NCI-H2107 treated with DMSO at 0.1 percent for 48 hours (cell line): ENCODE data around the gene EEFSEC.

ENCODE experiments used
- DNase-seq: peaks from one replicate; lab custom pipeline; 2025; ENCODE audit not compliant: unreplicated experiment; lab: John Stamatoyannopoulos, UW

The EEFSEC gene

GRCh38 chr3:128215290-128215689 is 62.0 kb downstream of the EEFSEC start:
- DNase-seq = no peak

- no peak for DNase-seq
These were observed 62.7 kb downstream of the EEFSEC start for GRCh38 chr3:128215800-128216495.

GRCh38 chr3:128217702-128218547 is 64.6 kb downstream of the EEFSEC start:
- DNase-seq = peak; percentile 89

DNA sequence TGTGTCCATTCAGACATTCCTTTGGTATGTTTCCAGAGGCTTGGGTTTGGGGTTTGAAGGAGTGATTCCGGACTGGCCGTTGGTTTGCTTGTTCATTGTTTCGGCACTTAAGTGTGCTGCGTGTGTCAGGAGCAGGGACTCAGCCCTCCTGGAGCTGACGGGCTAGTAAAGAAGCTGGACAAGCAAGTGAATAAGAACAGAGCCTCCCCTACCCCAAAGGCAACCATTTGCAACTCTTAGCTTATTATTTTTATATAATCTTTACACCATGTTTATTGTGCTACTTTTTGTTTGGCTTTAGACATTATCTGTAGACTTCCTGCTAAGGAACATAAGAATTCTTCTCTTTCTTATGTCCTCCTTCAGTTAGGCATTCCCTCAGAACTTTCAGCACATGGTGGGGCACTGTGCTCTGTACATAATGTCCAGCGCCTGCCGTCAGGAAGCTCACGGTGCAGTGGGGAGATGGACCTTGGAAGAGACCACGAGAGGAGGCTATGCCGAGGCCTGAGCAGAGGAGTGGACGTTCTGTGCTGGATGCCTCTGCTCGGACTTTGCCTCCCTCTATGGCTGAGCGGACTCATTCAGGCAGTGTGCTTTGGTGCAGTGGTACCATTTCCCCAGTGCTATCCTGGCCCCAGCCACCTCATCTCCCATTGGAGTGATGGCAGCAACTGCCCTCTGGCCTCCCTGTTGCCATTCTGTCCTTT is 65.4 kb downstream of the EEFSEC start:
- no peak for DNase-seq

DNA sequence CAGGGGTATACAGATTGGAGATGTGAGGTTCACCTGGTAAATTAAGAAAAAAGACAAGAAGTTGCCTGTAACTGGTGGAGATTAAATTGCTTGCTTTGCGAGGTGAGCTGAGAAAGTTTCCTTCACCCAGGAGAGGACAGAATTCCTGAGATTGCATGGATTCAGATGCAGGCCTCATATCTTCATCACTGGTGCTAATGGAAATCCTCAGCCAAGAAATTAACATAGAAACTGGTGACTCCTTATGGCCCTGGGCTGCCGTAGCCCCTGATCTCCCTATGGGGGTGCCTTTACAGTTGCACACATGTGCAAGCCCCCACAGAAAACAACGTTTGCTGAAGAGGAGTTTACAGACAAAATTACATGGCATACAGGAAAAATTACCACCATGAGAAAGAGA is 68.0 kb downstream of the EEFSEC start:
- DNase-seq = no peak

GRCh38 chr3:128222796-128223385 is 69.6 kb downstream of the EEFSEC start:
- no peak for DNase-seq

DNA sequence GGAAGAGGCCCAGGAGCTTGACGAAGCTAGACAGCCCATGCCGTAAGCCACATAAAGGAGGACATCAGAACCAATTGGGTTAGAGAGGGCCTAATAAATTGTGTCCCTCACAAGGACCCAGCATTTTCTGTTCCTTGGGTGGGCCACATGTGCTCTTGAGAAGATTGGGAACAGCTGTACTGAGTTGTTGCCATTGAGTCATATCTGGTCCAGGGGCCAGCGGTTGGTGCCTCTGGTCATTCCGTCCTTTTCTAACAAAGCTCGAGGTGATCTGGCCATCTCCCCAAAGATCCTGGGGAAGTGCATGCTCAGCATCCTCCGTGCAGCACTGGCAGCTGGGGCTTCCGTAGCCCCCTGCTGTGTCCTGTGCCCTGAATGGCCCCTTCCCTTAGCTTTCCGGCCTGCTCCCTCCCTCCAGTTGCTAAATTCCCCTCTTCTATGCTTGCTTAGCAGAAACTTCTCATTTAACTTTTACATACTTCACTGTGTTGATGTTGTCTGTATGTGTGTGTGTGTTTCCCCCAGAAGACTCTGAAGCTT is 73.0 kb downstream of the EEFSEC start:
- no peak for DNase-seq

DNA sequence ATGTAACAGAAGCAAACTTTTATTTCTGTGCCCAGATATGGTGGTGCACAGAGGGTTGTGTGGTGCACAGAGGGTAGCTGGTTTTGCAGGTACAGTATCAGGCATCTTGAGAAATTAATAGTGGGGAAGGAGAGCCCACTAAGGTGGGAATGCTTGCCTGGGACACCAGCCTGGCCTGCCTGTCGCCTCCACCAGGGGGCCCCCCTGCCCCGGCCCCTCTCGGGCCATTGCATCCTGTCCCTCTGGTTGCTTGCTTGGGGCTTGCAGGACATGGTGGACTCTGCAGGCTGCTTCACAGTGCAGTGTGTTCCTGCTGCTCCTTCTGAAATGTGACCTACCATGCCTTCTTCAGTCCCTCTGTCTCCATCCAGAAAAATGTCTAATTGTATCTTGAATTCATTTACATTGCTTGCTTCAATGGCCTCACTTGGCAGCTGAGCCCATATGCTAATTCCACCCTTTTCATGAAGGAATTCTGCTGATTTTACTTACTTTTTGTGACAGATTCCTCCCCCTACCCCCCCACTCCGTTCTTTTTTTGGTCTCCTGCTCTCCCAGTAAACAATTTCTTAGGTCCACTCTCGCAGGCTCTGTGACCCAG is 73.6 kb downstream of the EEFSEC start:
- DNase-seq = no peak

GRCh38 chr3:128227507-128227906 is 74.2 kb downstream of the EEFSEC start:
- no peak for DNase-seq

DNA sequence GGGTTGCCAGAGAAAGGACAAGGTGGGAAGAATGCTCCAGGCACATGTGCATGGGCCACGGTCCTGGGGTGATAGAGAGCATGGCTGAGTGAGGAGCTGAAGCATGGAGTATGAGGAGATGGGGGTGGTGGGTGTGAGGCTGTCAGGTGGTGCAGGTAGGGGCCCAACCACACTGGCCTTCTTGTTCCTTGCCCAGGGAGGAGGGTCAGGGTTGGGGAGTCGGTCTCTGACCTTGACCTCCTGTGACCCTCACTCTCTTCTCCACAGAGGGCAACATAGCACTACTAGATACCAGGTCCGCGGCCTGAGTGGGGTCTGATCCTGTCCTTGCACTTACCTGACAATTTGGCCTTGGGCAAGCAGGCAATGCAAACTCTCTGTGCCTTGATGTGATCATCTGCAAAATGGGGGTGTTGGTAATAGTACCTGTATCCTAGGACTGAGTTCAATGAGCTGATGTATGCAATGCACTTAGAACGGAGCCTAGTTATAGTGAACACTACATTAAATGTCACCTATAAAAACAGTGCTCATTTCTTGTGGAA is 75.2 kb downstream of the EEFSEC start:
- DNase-seq = no peak

DNA sequence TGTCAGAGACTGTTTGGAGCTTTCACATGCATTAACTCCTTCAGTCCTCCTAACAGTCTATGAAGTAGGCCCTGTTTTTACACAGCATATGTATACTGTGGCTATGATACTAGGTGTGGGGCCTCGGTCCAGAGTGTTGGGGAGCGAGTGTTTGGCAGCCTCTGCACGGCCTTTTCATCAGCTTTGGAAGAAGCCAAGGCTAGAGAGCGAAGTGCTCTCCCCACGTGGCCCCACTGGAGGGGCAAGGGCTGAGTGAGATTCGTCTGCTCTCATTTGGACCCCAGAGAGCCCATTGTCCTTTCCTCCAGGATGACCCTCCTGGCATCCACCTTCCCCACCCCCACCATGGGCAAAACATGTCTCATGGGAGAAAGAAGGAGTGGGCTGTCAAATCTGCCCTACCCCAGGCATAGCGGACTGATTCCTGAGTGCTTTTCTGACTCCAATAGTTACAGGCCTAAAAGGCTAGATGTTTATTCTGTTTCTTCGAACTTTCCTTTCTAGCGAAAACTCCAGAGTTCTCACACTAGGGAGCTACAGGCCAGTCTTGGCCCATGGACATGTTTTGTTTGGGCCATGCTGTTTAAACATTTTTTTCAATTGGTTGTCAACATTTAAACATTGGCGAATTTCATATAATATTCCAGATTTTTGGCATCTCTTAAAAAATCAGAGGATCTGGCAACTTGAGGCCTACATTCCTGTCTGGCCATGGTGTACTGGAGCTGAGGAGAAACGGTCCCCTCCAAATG is 76.0 kb downstream of the EEFSEC start:
- DNase-seq = no peak

DNA sequence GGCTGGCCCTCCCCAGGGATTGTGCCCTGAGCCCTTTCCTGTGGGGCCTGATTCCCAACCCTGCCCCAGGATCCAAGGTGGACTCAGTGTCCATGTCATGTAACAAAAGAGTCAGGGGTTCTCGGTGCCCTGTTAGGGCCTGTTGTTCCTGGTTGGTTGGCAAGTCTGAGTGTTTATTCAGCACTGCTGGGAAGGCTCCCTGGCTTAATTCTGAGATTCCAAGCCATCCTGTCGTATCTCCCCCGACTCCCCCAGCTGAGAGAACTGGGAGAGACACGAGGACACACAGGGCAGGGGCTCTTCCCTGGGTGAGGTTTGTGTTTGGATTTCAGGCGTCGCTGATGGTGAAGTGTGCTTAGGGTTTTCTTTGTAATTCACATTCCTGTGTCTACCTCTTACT is 78.3 kb downstream of the EEFSEC start:
- DNase-seq = no peak

DNA sequence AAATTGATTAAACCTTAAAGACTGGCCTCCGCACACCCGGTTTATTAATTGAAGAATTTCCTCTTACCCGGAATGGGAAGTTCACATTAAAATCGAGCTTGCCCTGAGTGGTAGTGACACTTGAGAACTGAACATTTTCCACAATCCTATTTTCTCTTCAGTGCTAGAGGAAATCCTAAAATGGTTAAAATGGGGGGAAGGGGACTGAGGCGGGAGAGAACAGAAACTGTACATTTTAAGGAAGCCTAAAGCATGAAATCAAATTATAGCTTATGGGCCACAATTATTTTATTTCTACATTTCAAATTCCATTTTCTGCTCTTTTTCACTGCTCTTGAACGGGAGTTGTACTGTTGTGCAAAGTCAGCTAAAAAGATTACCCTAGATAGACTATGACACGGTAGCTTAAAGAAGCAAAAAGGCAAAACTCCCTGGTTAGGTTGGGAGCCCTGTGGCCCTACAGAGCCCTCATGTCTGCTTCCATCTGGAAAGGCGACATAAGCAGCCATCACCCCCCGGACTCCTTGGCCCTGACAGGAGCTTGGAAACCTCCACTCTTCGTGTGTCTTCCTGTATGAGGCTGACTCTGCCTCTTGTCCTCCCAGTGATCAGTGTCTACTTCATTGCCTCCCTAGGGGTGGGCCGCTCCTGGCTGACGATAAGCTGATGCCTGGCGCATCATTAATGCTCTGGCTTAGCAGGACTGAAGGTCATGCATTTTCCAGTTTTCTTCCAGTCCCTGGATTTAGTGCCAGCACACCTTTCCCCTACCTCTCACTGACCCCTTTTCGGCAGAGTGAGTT is 79.3 kb downstream of the EEFSEC start:
- no peak for DNase-seq

- no peak for DNase-seq
These were observed 82.1 kb downstream of the EEFSEC start for GRCh38 chr3:128235207-128235926.

DNA sequence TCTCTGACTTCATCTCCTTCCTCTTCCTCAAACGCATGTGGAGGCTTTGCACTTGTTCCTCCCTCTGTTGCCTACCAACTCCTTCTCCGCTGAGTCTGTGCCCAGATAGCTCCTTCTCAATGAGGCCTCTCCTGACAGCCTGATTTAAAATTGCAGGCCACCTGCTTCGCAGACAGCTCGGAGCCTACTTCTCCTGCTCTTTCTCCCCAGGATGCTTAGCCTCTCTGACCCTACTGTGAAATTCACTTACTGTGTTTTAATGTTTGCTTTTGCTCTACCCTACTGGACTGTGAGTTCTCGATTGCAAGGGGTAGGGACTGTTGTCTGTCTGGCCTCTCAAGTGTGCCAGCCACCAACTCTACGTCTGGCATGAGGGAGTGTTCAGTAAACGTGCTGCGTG is 83.4 kb downstream of the EEFSEC start:
- no peak for DNase-seq

GRCh38 chr3:128237348-128238183 is 84.3 kb downstream of the EEFSEC start:
- no peak for DNase-seq

DNA sequence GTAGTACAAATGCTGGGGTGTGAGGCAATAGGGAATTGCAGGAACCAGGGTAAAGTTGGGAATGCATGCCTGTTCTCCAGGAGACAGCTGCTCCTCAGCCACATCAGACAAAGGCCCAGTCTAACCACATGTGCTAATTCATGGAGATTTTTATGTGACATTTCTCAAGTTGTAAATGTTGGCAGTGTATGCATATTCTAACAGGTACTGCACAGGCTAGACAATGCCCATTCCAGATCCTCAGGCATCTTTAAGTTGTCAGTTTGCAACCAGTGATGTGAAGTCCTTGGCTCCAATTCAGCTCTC is 84.9 kb downstream of the EEFSEC start:
- peak; percentile 21 for DNase-seq

DNA sequence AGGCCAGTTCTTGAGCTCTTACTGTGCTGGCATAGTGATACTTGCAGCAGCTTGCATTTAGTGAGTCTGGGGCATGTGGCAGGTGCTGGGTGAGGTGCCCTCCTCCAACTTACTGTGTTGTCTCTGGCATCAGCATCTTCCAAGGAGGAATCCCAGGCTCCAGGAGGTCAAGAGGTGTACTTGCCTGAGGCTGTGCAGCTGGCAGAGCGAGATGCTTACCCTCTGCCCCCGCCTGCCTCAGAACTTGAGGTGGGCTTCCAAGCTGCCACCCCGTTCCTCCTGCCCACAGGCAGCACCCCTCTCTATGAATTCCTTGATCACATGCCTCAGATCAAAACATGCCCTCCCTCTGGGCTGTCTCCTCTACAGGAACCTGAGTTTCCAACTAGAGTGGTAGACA is 86.0 kb downstream of the EEFSEC start:
- no peak for DNase-seq
